Ecto neural progenitor cell (in vitro differentiated cells): ENCODE measurements around the gene RSRC1.

Source experiments
- DNase-seq: peaks from one replicate; pipeline ENCODE4 v3.0.0-alpha.2; 2018; ENCODE audit warnings: low spot score

RSRC1 gene

GRCh38 chr3:158128755-158129154 lies 18.9 kb downstream of the RSRC1 start:
- no peak for DNase-seq

- no peak for DNase-seq
These were observed 24.5 kb downstream of the RSRC1 start for GRCh38 chr3:158134363-158134762.

- no peak for DNase-seq
These were observed 30.5 kb downstream of the RSRC1 start for GRCh38 chr3:158140396-158140795.

- no peak for DNase-seq
These were observed 38.3 kb downstream of the RSRC1 start for GRCh38 chr3:158148218-158148617.

- no peak for DNase-seq
These were observed 42.3 kb downstream of the RSRC1 start for GRCh38 chr3:158152186-158152585.

GRCh38 chr3:158158969-158159368 lies 49.1 kb downstream of the RSRC1 start:
- DNase-seq: no peak

GRCh38 chr3:158159714-158160113 lies 49.8 kb downstream of the RSRC1 start:
- no peak for DNase-seq

GRCh38 chr3:158160958-158161357 lies 51.1 kb downstream of the RSRC1 start:
- DNase-seq: no peak

GRCh38 chr3:158165141-158165655 lies 55.3 kb downstream of the RSRC1 start:
- DNase-seq: no peak

GRCh38 chr3:158165730-158166129 lies 55.8 kb downstream of the RSRC1 start:
- no peak for DNase-seq

- DNase-seq: no peak
These were observed 56.3 kb downstream of the RSRC1 start for GRCh38 chr3:158166223-158166622.

GRCh38 chr3:158167737-158168557 lies 58.1 kb downstream of the RSRC1 start:
- no peak for DNase-seq

GRCh38 chr3:158169091-158169491 lies 59.2 kb downstream of the RSRC1 start:
- DNase-seq: no peak

GRCh38 chr3:158181096-158181495 lies 71.2 kb downstream of the RSRC1 start:
- no peak for DNase-seq

GRCh38 chr3:158185711-158186110 lies 75.8 kb downstream of the RSRC1 start:
- no peak for DNase-seq

- DNase-seq: no peak
These were observed 91.1 kb downstream of the RSRC1 start for GRCh38 chr3:158200955-158201354.

GRCh38 chr3:158205324-158205723 lies 95.4 kb downstream of the RSRC1 start:
- DNase-seq: no peak

GRCh38 chr3:158205994-158206393 lies 96.1 kb downstream of the RSRC1 start:
- no peak for DNase-seq

- no peak for DNase-seq
These were observed 100.2 kb downstream of the RSRC1 start for GRCh38 chr3:158210067-158210466.

- DNase-seq: no peak
These were observed 103.6 kb downstream of the RSRC1 start for GRCh38 chr3:158213461-158213860.

- no peak for DNase-seq
These were observed 108.1 kb downstream of the RSRC1 start for GRCh38 chr3:158217992-158218391.

GRCh38 chr3:158220575-158220974 lies 110.7 kb downstream of the RSRC1 start:
- DNase-seq: no peak

GRCh38 chr3:158221426-158221825 lies 111.5 kb downstream of the RSRC1 start:
- no peak for DNase-seq

- DNase-seq: no peak
These were observed 116.5 kb downstream of the RSRC1 start for GRCh38 chr3:158226429-158226828.
